ENCODE measurements around the gene SNX15.

DNA sequence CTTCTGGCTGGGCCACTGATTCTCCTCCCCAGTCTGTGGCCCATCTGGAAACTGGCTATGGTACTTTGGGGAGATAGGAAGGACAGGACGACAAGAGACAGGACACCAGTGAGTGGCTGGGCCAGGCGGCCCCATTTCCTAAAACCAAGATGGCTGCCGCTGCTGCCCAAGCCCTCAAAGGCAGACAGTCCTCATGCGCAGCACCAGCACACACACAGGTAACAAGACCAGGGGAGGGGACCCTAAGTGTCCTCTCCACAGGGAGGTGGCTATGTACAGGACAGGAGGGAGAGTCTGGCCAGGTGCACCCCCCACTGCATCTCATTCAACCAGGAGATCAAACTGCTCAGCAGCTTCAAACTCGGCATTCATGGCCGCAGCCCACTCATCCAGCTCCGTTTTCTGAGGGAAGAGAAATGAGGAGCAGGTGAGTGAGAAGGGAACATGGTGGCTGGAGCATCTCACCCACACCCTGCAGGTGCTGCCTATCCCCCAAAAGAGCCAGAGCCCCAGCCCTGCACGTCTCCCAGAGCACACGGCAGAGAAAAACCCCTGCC lies 51.6 kb downstream of the SNX15 start:
- TF ChIP-seq, protein P1, sequence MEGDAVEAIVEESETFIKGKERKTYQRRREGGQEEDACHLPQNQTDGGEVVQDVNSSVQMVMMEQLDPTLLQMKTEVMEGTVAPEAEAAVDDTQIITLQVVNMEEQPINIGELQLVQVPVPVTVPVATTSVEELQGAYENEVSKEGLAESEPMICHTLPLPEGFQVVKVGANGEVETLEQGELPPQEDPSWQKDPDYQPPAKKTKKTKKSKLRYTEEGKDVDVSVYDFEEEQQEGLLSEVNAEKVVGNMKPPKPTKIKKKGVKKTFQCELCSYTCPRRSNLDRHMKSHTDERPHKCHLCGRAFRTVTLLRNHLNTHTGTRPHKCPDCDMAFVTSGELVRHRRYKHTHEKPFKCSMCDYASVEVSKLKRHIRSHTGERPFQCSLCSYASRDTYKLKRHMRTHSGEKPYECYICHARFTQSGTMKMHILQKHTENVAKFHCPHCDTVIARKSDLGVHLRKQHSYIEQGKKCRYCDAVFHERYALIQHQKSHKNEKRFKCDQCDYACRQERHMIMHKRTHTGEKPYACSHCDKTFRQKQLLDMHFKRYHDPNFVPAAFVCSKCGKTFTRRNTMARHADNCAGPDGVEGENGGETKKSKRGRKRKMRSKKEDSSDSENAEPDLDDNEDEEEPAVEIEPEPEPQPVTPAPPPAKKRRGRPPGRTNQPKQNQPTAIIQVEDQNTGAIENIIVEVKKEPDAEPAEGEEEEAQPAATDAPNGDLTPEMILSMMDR (IDR thresholded peaks at IDR 0.05 in 4 of 5, conservative IDR thresholded peaks at IDR 0.05 in 1 of 5): no peak
- no peak for TF ChIP-seq POLR2A (IDR thresholded peaks at IDR 0.05)

All from gastrocnemius medialis (tissue), 4 donors.